ENCODE results near the gene CYTH1.

- TF ChIP-seq SIN3A (IDR thresholded peaks at IDR 0.05; ENCODE audit: borderline replicate concordance, insufficient read depth, low read depth, low read length): no peak
- no peak for TF ChIP-seq CTCF (IDR thresholded peaks at IDR 0.05)
- TF ChIP-seq TCF7L2 (IDR thresholded peaks at IDR 0.05; ENCODE audit: low read depth, low read length): no peak
- no peak for TF ChIP-seq POLR2AphosphoS5 (IDR thresholded peaks at IDR 0.05; ENCODE audit: low read depth, low read length)
- no peak for TF ChIP-seq REST (IDR thresholded peaks at IDR 0.05; ENCODE audit: insufficient read depth in 1 of 2, low read depth in 2 of 2, low read length in 1 of 2)
Measured at GRCh38 chr17:78714534-78714933, 67.5 kb downstream of the CYTH1 start.
